LNCaP clone FGC (cell line): ENCODE results near the gene GMDS.

Source experiments
- DNase-seq: peaks from one replicate; pipeline ENCODE4 v3.0.0-alpha.2; 2011; ENCODE audit warnings: low read depth
- H3K4me3 ChIP-seq: 2 replicates; pipeline ENCODE4 v1.5.1; 2011; ENCODE audit warnings: mild to moderate bottlenecking, low read depth, low read length, control low read depth
- CTCF ChIP-seq: IDR thresholded peaks from 2 replicates; pipeline ENCODE4 v1.5.1; 2012; ENCODE audit warnings: mild to moderate bottlenecking; ENCODE audit not compliant: control insufficient read depth, insufficient read depth; ENCODE audit errors: extremely low read depth

Gene GMDS

GRCh38 chr6:1640476-1640875 is 604.9 kb downstream of the GMDS start:
- TF ChIP-seq CTCF = no peak
- H3K4me3 ChIP-seq = no peak overlapping the region
- DNase-seq = no peak

DNA sequence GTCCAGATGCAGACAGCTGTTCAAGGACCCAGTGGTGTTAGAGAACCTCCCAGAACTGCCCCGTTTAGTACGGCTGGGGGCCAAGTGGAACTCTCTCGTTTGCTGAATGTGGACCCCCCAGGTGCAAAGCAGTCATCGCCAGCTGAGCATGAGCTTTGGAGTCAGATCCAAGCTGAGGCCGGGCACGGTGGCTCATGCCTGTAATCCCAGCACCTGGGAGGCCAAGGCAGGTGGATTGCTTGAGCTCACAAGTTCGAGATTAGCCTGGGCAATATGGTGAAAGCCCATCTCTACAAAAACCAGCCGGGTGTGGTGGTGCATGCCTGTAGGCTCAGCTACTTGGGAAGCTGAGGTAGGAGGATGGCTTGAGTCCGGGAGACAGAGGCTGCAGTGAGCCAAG is 606.0 kb downstream of the GMDS start:
- no peak overlapping the region for H3K4me3 ChIP-seq
- no peak for DNase-seq
- TF ChIP-seq CTCF = no peak

DNA sequence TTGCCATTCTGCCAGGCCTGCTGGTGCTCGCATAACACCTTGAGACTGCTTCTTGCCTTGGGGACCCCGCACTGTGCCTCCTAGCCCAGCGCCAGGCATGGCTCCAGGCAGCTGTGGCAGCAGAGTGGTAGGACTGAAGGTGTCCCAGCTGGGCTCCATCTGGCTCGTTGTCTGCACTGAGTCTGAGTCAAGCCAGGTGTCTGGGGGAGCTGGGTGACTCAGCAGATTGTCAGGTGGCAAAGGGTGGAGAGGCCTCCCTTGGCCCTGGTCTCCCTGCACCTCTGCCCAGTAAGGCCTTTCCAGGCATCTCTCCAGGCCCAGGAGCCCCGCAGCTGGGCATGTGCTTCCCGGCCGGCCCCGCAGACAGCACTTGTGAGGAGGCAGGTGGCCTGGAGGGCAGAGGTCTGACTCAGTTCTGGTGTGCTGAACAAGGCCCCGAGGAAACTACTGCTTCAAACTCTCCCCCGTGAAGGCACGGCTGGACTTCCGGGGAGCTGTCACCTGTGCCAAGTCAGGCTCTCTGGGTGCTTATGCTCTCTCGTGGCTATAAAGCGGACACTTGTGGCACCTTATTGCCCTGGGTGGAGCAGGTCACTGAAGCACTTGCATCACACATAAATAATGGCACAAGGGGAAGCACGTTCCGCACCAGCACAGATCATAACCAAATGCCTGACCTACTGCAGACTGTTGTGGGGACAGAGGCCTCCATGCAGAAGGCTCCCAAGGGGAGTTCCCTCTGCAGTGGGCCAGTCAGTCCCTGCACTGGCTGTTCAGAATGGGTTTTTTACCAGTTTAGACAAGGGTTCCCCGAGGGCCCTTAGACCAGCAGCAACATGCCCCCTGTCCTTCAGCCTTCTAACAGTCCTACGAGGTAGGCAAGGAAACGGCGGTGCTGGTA is 608.2 kb downstream of the GMDS start:
- TF ChIP-seq CTCF = no peak
- DNase-seq = no peak
- no peak overlapping the region for H3K4me3 ChIP-seq

- no peak overlapping the region for H3K4me3 ChIP-seq
- DNase-seq = no peak
- no peak for TF ChIP-seq CTCF
These were observed 609.1 kb downstream of the GMDS start for GRCh38 chr6:1636272-1636825.

DNA sequence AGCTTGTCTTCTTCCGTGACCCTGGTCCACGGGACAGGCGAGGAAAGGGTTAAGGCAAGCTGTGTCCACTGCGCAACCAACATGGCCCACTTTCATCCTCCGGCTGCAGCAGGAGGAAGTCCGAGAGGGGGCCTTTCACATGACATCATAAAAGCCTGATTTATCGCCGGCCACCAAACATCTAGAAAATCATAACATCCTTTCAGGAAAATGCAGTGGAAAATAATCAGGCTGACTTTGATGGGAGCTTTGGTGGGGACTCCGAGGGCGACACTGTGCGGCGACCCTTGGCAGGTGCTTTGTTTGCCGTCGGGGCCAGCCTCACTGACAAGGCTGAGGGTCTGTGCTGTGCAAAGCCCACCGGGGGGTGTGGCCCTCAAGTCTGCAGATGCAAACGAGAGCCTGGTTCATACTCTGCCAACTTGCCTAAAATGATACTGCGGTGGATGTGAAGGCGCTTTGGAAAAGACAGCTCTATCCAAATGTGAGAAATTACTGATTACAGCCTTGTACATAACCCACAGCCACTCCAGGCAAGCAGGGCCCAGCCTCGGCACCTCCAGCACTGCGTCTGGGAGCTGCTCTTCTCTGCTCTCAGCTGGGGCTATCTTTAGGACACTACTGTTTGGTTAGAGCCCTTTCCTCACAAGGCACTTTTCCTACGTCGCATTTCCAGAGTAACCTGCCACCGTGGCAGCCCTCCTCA is 609.9 kb downstream of the GMDS start:
- DNase-seq = no peak
- TF ChIP-seq CTCF = no peak
- H3K4me3 ChIP-seq = no peak overlapping the region

- no peak for DNase-seq
- H3K4me3 ChIP-seq = no peak overlapping the region
- no peak for TF ChIP-seq CTCF
These were observed 611.3 kb downstream of the GMDS start for GRCh38 chr6:1634081-1634480.
